Tibial nerve (tissue), 4 donors: ENCODE measurements around the gene LRTM2.

Source experiments
- EP300 ChIP-seq, 2 donors: sonication (generic); formaldehyde crosslinking; IDR thresholded peaks; one replicate each; pipeline ENCODE4 v1.6.1; 2017; ENCODE audit warnings: antibody characterized with exemption in 2 of 2, mild to moderate bottlenecking in 1 of 2
- POLR2A ChIP-seq, 2 donors: fragments of 450-650 bp; IDR thresholded peaks; one replicate each; pipeline ENCODE4 v1.6.1; 2017; ENCODE audit warnings: antibody characterized with exemption in 2 of 2, mild to moderate bottlenecking in 2 of 2, moderate library complexity in 2 of 2
- TF ChIP-seq, protein P1 (sequence below), 5 experiments: fragments of 200-600 bp in 3 of 5; fragments of 450-650 bp in 2 of 5; sonication (generic) in 3 of 5; IDR thresholded peaks; one replicate each; pipeline ENCODE4 v1.5.1; 2016 to 2019; ENCODE audit warnings: antibody characterized with exemption in 5 of 5, mild to moderate bottlenecking in 3 of 5, moderate library complexity in 2 of 5

GRCh38 chr12:1884651-1885050 lies 64.3 kb downstream of the LRTM2 start:
- TF ChIP-seq POLR2A (IDR thresholded peaks at IDR 0.05), result no peak
- TF ChIP-seq, protein P1, sequence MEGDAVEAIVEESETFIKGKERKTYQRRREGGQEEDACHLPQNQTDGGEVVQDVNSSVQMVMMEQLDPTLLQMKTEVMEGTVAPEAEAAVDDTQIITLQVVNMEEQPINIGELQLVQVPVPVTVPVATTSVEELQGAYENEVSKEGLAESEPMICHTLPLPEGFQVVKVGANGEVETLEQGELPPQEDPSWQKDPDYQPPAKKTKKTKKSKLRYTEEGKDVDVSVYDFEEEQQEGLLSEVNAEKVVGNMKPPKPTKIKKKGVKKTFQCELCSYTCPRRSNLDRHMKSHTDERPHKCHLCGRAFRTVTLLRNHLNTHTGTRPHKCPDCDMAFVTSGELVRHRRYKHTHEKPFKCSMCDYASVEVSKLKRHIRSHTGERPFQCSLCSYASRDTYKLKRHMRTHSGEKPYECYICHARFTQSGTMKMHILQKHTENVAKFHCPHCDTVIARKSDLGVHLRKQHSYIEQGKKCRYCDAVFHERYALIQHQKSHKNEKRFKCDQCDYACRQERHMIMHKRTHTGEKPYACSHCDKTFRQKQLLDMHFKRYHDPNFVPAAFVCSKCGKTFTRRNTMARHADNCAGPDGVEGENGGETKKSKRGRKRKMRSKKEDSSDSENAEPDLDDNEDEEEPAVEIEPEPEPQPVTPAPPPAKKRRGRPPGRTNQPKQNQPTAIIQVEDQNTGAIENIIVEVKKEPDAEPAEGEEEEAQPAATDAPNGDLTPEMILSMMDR (IDR thresholded peaks at IDR 0.05), result no peak
- TF ChIP-seq EP300 (IDR thresholded peaks at IDR 0.05), result no peak
